Esophagus squamous epithelium (tissue), 5 donors: ENCODE measurements around the gene BTG2. TPM values are rescaled to one million over a fixed set of nuclear protein-coding genes. Genes with fewer than 3 reads are reported as not detected.

Experiments used
- DNase-seq: peaks from one replicate; lab custom pipeline; 2025; lab: John Stamatoyannopoulos, UW
- H3K27ac ChIP-seq, 4 donors: fragments of 200-600 bp; sonication (generic); one replicate each; pipeline ENCODE4 v1.5.1; 2016 to 2019; ENCODE audit warnings: mild to moderate bottlenecking in 1 of 4
- H3K27me3 ChIP-seq, 4 donors: fragments of 200-600 bp; sonication (generic); 1 replicate in 3 of 4; 2 replicates in 1 of 4; pipeline versions ENCODE4 v1.5.1 to v1.6.0; 2017 to 2021; ENCODE audit warnings: antibody characterized with exemption in 1 of 4
- H3K36me3 ChIP-seq, 3 donors: fragments of 200-600 bp; sonication (generic); one replicate each; pipeline ENCODE4 v1.5.1; 2016 to 2019
- H3K4me1 ChIP-seq, 3 donors: fragments of 200-600 bp; sonication (generic); one replicate each; pipeline ENCODE4 v1.5.1; 2017 to 2019
- H3K4me3 ChIP-seq, 4 donors: fragments of 200-600 bp; sonication (generic); 1 replicate in 3 of 4; 2 replicates in 1 of 4; pipeline ENCODE4 v1.5.1; 2016 to 2019; ENCODE audit warnings: mild to moderate bottlenecking in 2 of 4, moderate library complexity in 1 of 4
- H3K9me3 ChIP-seq, 3 donors: fragments of 200-600 bp; sonication (generic); one replicate each; pipeline ENCODE4 v1.5.1; 2016 to 2019
- CTCF ChIP-seq, 6 experiments: fragments of 450-650 bp in 4 of 6; fragments of 200-600 bp in 2 of 6; sonication (generic) in 2 of 6; IDR thresholded peaks; one replicate each; pipeline ENCODE4 v1.5.1; 2016 to 2019; ENCODE audit warnings: antibody characterized with exemption in 6 of 6, mild to moderate bottlenecking in 4 of 6, moderate library complexity in 4 of 6
- POLR2A ChIP-seq, 4 donors: fragments of 450-650 bp; IDR thresholded peaks; one replicate each; pipeline ENCODE4 v1.6.1; 2017; ENCODE audit warnings: antibody characterized with exemption in 4 of 4, mild to moderate bottlenecking in 4 of 4, moderate library complexity in 3 of 4
- WGBS, 2 donors: methylation state at CpG; one replicate each; pipeline ENCODE4 v1.1.5; 2018; 5-methylcytosine and 5-hydroxymethylcytosine counted together
- intact Hi-C: fragments of 100-400 bp; cut with DNase I; formaldehyde crosslinking; loops from one replicate; pipeline ENCODE4 v1.15.0; 2022
- total RNA-seq, 4 donors: library from RNA; depleted of rRNA; stranded (reverse); fragments of >200 nt; gene quantifications; one replicate each; pipeline ENCODE4 v1.1.0, GENCODE V29; 2016
- donor health status: DM: yes; HTN: yes; CAD: no.

The BTG2 gene
- total RNA-seq, 4 donors from 2014 or later = 29.7 to 46.2 (median 41.3) TPM

- Histone ChIP-seq H3K27me3 (no peaks in the 10 kb centered on the region), H3K27ac (peak overlapping the region; percentile 83 to 95 (median 92)), H3K9me3 (no peaks in the 10 kb centered on the region), H3K4me1 (peaks cover 35 to 85% (median 64%) of the 10 kb centered on the region in 3 donors), H3K4me3 (peak overlapping the region in 3 of 4 donors; percentile 20 to 54 (median 30)), H3K36me3 (no peaks in the 10 kb centered on the region)
- intact Hi-C loops = loop anchor here (2.0 to 5.0 kb wide), 2 partner anchors 33 to 63 kb away; partner anchors contain the start of gene BTG2
- peak in 1 of 4 donors; percentile 48 for TF ChIP-seq POLR2A (IDR thresholded peaks at IDR 0.05)
- no peak for TF ChIP-seq CTCF (IDR thresholded peaks at IDR 0.05)
- no peak for DNase-seq
- WGBS, 2 donors = 27 to 44% methylated on average over 5 to 8 of the region's 12 CpGs
Measured at GRCh38 chr1:203273869-203274602, 31.3 kb upstream of the BTG2 start.

- no peaks in the 10 kb centered on the region for H3K27me3 ChIP-seq
- WGBS, 2 donors = 27 to 28% methylated on average over 12 of the region's 12 CpGs
- TF ChIP-seq CTCF (IDR thresholded peaks at IDR 0.05) (no peak), POLR2A (IDR thresholded peaks at IDR 0.05) (peak in 1 of 4 donors; percentile 26)
- H3K4me3 ChIP-seq = peak overlapping the region in 1 of 4 donors; percentile 54
- DNase-seq = no peak
- intact Hi-C loops = loop anchor here (5.0 kb wide), 1 partner anchor 33 kb away; the partner anchor contains the start of gene BTG2
- H3K27ac ChIP-seq = peak overlapping the region; percentile 83 to 95 (median 92)
- no peaks in the 10 kb centered on the region for H3K9me3 ChIP-seq
- H3K36me3 ChIP-seq = no peaks in the 10 kb centered on the region
- peaks cover 39 to 89% (median 71%) of the 10 kb centered on the region in 3 donors for H3K4me1 ChIP-seq
Measured at GRCh38 chr1:203274603-203275381, 30.5 kb upstream of the BTG2 start.

- H3K27ac ChIP-seq = peak overlapping the region; percentile 83 to 95 (median 92)
- no peaks in the 10 kb centered on the region for H3K36me3 ChIP-seq
- H3K4me1 ChIP-seq = peaks cover 39 to 98% (median 73%) of the 10 kb centered on the region in 3 donors
- no peak for TF ChIP-seq POLR2A (IDR thresholded peaks at IDR 0.05)
- TF ChIP-seq CTCF (IDR thresholded peaks at IDR 0.05) = no peak
- WGBS, 2 donors = 91 to 94% methylated on average over 9 to 11 of the region's 11 CpGs
- H3K27me3 ChIP-seq = no peaks in the 10 kb centered on the region
- H3K9me3 ChIP-seq = no peaks in the 10 kb centered on the region
- no peak for DNase-seq
- intact Hi-C loops = no loop called here
- H3K4me3 ChIP-seq = no peak overlapping the region
Measured at GRCh38 chr1:203275656-203276272, 29.6 kb upstream of the BTG2 start.

- no peaks in the 10 kb centered on the region for H3K27me3 ChIP-seq
- H3K9me3 ChIP-seq = no peaks in the 10 kb centered on the region
- WGBS, 2 donors = 86 to 95% methylated on average over 5 of the region's 5 CpGs
- intact Hi-C loops = no loop called here
- TF ChIP-seq POLR2A (IDR thresholded peaks at IDR 0.05) = no peak
- no peak for TF ChIP-seq CTCF (IDR thresholded peaks at IDR 0.05)
- no peak for DNase-seq
- H3K27ac ChIP-seq = peak overlapping the region; percentile 83 to 94 (median 90)
- no peaks in the 10 kb centered on the region for H3K36me3 ChIP-seq
- H3K4me3 ChIP-seq = no peak overlapping the region
- H3K4me1 ChIP-seq = peaks cover 45 to 98% (median 78%) of the 10 kb centered on the region in 3 donors
Measured at GRCh38 chr1:203276408-203276807, 28.9 kb upstream of the BTG2 start.
